Measurements from ENCODE around the gene ACOXL. TPM values are rescaled to one million over a fixed set of nuclear protein-coding genes. Genes with fewer than 3 reads are reported as not detected.

Gene ACOXL
- total and polyA plus RNA-seq, 10 of the 15 experiments (the other 5 are each of a cell fraction or from before 2014, with no cell fraction given), result 0.05 to 1.3 (median 0.71) TPM

GRCh38 chr2:110805894-110806452 lies 73.6 kb downstream of the ACOXL start:
- DNase-seq (ENCODE audit: low read depth, low spot score), result no peak
- Histone ChIP-seq H3K9me3 (replicated peaks; ENCODE audit: control insufficient read depth, insufficient read depth, low read length) (no peaks in the 10 kb centered on the region; the same call in 2 of the 3 replicates), H3K36me3 (ENCODE audit: control insufficient read depth in 2 of 2, insufficient read depth in 2 of 2, low read length in 1 of 2) (no peaks in the 10 kb centered on the region), H3K4me2 (ENCODE audit: control insufficient read depth, insufficient read depth) (no peak overlapping the region), H3K27ac (ENCODE audit: control insufficient read depth, insufficient read depth) (no peak overlapping the region), H3K4me3 (no peak overlapping the region), H4K20me1 (ENCODE audit: control insufficient read depth, insufficient read depth) (no peaks in the 10 kb centered on the region), H3K79me2 (ENCODE audit: control insufficient read depth, insufficient read depth, low read length) (no peaks in the 10 kb centered on the region), H3K27me3 (replicated peaks in 1 of 2; ENCODE audit: control insufficient read depth in 2 of 2, insufficient read depth in 2 of 2, low read length in 1 of 2) (no peaks in the 10 kb centered on the region; a peak in 1 of 4 replicates), H3K4me1 (ENCODE audit: control insufficient read depth, insufficient read depth, low read length) (peaks cover 15% of the 10 kb centered on the region), H3K9ac (ENCODE audit: control insufficient read depth, insufficient read depth, low read length) (no peak overlapping the region), H2AFZ (ENCODE audit: control insufficient read depth, low read depth, low read length) (no peak overlapping the region)
- peak; percentile 72 for ATAC-seq
- WGBS (ENCODE audit: insufficient coverage, insufficient replicate concordance, low lambda C conversion rate, missing lambda C conversion rate), result 2% methylated on average over 14 of the region's 14 CpGs
- intact Hi-C loops (cut with micrococcal nuclease; ENCODE audit: unreplicated experiment) (no loop called here), in situ Hi-C loops (cut with MboI) (loop anchor here (25.0 kb wide), 1 partner anchor 906 kb away; no protein-coding TSS in a partner anchor)
- no peak for FAIRE-seq
- BruUV-seq (replicated peaks), result no TSS peak
- ChIA-PET CTCF (no interaction called here), RAD21 (ENCODE audit: unreplicated experiment) (interaction anchor here (1.4 kb wide), 1 partner anchor 130 kb away, joined by 5 read pairs; no protein-coding TSS in a partner anchor), SMC1A (ENCODE audit: uncharacterized antibody, unreplicated experiment) (interaction anchor here (0.7 to 1.0 kb wide), 2 partner anchors 57 to 148 kb away, joined by 3 read pairs; no protein-coding TSS in a partner anchor), POLR2A (no interaction called here)
- TF ChIP-seq BMI1 (IDR thresholded peaks at IDR 0.05; ENCODE audit: borderline replicate concordance), result no peak
- TF ChIP-seq IRF4 (IDR thresholded peaks at IDR 0.05; ENCODE audit: low read depth, low read length), result 0 out of 2 replicates have a peak, but pooled peaks have one; percentile 17
- peak; percentile 80 for TF ChIP-seq RUNX3 (IDR thresholded peaks at IDR 0.05; ENCODE audit: low read length)
- peak; percentile 83 to 91 for TF ChIP-seq BHLHE40 (IDR thresholded peaks at IDR 0.05; ENCODE audit: borderline replicate concordance in 1 of 2, low read depth in 2 of 2, low read length in 1 of 2)
- 0 out of 2 replicates have a peak, but pooled peaks have one; percentile 28 for TF ChIP-seq TBL1XR1 (IDR thresholded peaks at IDR 0.05; ENCODE audit: low read depth, low read length)
- TF ChIP-seq POU2F2 (IDR thresholded peaks at IDR 0.05; ENCODE audit: borderline replicate concordance, low read depth, low read length), result no peak
- no peak for TF ChIP-seq EZH2 (IDR thresholded peaks at IDR 0.05; ENCODE audit: borderline replicate concordance, control insufficient read depth, low read depth, low read length)
- no peak for TF ChIP-seq RAD51 (IDR thresholded peaks at IDR 0.05)
- TF ChIP-seq, protein P1, sequence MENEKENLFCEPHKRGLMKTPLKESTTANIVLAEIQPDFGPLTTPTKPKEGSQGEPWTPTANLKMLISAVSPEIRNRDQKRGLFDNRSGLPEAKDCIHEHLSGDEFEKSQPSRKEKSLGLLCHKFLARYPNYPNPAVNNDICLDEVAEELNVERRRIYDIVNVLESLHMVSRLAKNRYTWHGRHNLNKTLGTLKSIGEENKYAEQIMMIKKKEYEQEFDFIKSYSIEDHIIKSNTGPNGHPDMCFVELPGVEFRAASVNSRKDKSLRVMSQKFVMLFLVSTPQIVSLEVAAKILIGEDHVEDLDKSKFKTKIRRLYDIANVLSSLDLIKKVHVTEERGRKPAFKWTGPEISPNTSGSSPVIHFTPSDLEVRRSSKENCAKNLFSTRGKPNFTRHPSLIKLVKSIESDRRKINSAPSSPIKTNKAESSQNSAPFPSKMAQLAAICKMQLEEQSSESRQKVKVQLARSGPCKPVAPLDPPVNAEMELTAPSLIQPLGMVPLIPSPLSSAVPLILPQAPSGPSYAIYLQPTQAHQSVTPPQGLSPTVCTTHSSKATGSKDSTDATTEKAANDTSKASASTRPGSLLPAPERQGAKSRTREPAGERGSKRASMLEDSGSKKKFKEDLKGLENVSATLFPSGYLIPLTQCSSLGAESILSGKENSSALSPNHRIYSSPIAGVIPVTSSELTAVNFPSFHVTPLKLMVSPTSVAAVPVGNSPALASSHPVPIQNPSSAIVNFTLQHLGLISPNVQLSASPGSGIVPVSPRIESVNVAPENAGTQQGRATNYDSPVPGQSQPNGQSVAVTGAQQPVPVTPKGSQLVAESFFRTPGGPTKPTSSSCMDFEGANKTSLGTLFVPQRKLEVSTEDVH (IDR thresholded peaks at IDR 0.05; ENCODE audit: low read depth, partially characterized antibody), result no peak
- no peak for TF ChIP-seq ZNF217 (IDR thresholded peaks at IDR 0.05)
- TF ChIP-seq, protein P2, sequence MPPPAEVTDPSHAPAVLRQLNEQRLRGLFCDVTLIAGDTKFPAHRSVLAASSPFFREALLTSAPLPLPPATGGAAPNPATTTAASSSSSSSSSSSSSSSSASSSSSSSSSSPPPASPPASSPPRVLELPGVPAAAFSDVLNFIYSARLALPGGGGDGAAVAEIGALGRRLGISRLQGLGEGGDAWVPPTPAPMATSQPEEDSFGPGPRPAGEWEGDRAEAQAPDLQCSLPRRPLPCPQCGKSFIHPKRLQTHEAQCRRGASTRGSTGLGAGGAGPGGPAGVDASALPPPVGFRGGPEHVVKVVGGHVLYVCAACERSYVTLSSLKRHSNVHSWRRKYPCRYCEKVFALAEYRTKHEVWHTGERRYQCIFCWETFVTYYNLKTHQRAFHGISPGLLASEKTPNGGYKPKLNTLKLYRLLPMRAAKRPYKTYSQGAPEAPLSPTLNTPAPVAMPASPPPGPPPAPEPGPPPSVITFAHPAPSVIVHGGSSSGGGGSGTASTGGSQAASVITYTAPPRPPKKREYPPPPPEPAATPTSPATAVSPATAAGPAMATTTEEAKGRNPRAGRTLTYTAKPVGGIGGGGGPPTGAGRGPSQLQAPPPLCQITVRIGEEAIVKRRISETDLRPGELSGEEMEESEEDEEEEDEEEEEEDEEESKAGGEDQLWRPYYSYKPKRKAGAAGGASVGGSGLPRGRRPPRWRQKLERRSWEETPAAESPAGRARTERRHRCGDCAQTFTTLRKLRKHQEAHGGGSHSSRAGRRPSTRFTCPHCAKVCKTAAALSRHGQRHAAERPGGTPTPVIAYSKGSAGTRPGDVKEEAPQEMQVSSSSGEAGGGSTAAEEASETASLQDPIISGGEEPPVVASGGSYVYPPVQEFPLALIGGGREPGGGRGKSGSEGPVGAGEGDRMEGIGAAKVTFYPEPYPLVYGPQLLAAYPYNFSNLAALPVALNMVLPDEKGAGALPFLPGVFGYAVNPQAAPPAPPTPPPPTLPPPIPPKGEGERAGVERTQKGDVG (CRISPR knock-in tag; IDR thresholded peaks at IDR 0.05), result no peak
- 0 out of 2 replicates have a peak, but pooled peaks have one; percentile 26 for TF ChIP-seq GATAD2B (conservative IDR thresholded peaks at IDR 0.05; ENCODE audit: low read depth)
- TF ChIP-seq TCF12 (IDR thresholded peaks at IDR 0.05; ENCODE audit: low read depth, low read length), result peak; percentile 87
- no peak for TF ChIP-seq CEBPB (IDR thresholded peaks at IDR 0.05; ENCODE audit: borderline replicate concordance in 1 of 2, low read depth in 2 of 2, low read length in 2 of 2)
- no peak for TF ChIP-seq POLR2AphosphoS2 (IDR thresholded peaks at IDR 0.05; ENCODE audit: low read depth, low read length)
- TF ChIP-seq SP1 (IDR thresholded peaks at IDR 0.05; ENCODE audit: low read depth, low read length), result peak; percentile 45
- peak; percentile 65 for TF ChIP-seq NR2F1 (conservative IDR thresholded peaks at IDR 0.05)
- TF ChIP-seq ATF7 (IDR thresholded peaks at IDR 0.05; ENCODE audit: low read depth), result no peak
- no peak for TF ChIP-seq CBX3 (IDR thresholded peaks at IDR 0.05; ENCODE audit: borderline replicate concordance, low read depth)
- TF ChIP-seq KAT2A (conservative IDR thresholded peaks at IDR 0.05; ENCODE audit: control insufficient read depth, low read depth, low read length), result no peak

Measured in GM12878 (cell line).